ENCODE measurements around the gene PLCB4. TPM values are rescaled to one million over a fixed set of nuclear protein-coding genes. Genes with fewer than 3 reads are reported as not detected.

Gene PLCB4
- total RNA-seq, 2 experiments from 2014 or later = not detected

DNA sequence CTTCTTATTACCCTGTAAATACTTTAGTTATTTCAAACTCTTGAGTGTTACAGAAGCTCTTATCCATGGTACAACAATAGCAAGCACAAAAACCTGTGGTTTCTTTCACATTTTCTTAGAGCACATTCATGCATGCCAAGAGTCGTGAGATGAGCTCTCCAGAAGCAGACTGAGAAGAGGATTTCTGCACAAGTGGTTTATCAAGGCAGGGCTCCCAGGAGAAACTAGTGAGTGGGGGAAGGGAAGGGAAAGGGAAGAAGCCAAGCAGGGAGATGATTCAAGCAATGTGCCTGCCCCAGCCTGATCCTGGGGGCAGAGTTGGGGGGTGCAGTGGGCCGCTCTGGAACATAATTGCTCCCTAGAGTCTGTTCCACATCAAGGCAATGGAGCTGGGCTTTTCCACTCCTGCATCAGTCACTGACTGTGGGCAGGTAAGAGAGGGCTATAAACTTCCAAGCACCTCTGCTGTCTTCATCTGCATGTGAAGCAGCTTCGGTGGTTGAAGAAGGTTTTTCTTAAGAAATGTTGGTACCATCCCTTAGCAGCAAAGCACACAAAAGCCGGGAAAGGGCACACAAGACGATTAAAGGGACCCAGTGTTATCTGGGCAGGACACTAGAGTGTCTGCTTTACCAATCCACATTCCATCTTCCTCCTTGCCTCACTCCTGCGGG, 152.1 kb downstream of the PLCB4 start:
- Histone ChIP-seq H4K20me1 (ENCODE audit: insufficient read depth, low read length) (no peaks in the 10 kb centered on the region), H3K9me3 (ENCODE audit: low read length) (no peaks in the 10 kb centered on the region), H3K36me3 (ENCODE audit: insufficient read depth, low read length) (no peaks in the 10 kb centered on the region), H2AFZ (ENCODE audit: low read length) (no peak overlapping the region), H3K9me2 (ENCODE audit: insufficient read depth, low read length) (no peaks in the 10 kb centered on the region), H3K27ac (ENCODE audit: low read depth, low read length, poor library complexity, severe bottlenecking) (no peak overlapping the region), H3K4me3 (ENCODE audit: low read depth, low read length, poor library complexity, severe bottlenecking) (no peak overlapping the region), H3K4me2 (ENCODE audit: low read length) (no peak overlapping the region), H3K4me1 (ENCODE audit: insufficient read depth, low read length, poor library complexity, severe bottlenecking) (no peaks in the 10 kb centered on the region), H3K79me2 (ENCODE audit: insufficient read depth, low read depth, low read length) (no peaks in the 10 kb centered on the region)
- DNase-seq (ENCODE audit: low spot score) = no peak
- ChIA-PET POLR2A (interaction anchor here (0.9 kb wide), 1 partner anchor 90 kb away, joined by 3 read pairs; no protein-coding TSS in a partner anchor), CTCF (ENCODE audit: unreplicated experiment) (no interaction called here)
- no peak for TF ChIP-seq EZH2phosphoT487 (IDR thresholded peaks at IDR 0.05; ENCODE audit: borderline replicate concordance, low read depth, low read length)
- TF ChIP-seq, protein P1, sequence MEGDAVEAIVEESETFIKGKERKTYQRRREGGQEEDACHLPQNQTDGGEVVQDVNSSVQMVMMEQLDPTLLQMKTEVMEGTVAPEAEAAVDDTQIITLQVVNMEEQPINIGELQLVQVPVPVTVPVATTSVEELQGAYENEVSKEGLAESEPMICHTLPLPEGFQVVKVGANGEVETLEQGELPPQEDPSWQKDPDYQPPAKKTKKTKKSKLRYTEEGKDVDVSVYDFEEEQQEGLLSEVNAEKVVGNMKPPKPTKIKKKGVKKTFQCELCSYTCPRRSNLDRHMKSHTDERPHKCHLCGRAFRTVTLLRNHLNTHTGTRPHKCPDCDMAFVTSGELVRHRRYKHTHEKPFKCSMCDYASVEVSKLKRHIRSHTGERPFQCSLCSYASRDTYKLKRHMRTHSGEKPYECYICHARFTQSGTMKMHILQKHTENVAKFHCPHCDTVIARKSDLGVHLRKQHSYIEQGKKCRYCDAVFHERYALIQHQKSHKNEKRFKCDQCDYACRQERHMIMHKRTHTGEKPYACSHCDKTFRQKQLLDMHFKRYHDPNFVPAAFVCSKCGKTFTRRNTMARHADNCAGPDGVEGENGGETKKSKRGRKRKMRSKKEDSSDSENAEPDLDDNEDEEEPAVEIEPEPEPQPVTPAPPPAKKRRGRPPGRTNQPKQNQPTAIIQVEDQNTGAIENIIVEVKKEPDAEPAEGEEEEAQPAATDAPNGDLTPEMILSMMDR (conservative IDR thresholded peaks at IDR 0.05; ENCODE audit: low read length) = no peak
- no TSS peak for BruUV-seq (replicated peaks)
- intact Hi-C loops (cut with micrococcal nuclease; ENCODE audit: unreplicated experiment) = no loop called here

- DNase-seq (ENCODE audit: low spot score) = no peak
- Histone ChIP-seq H3K4me1 (ENCODE audit: insufficient read depth, low read length, poor library complexity, severe bottlenecking) (no peaks in the 10 kb centered on the region), H3K79me2 (ENCODE audit: insufficient read depth, low read depth, low read length) (no peaks in the 10 kb centered on the region), H4K20me1 (ENCODE audit: insufficient read depth, low read length) (no peaks in the 10 kb centered on the region), H3K36me3 (ENCODE audit: insufficient read depth, low read length) (no peaks in the 10 kb centered on the region), H3K9me2 (ENCODE audit: insufficient read depth, low read length) (no peaks in the 10 kb centered on the region), H3K4me3 (ENCODE audit: low read depth, low read length, poor library complexity, severe bottlenecking) (no peak overlapping the region), H3K9me3 (ENCODE audit: low read length) (no peaks in the 10 kb centered on the region), H2AFZ (ENCODE audit: low read length) (no peak overlapping the region), H3K27ac (ENCODE audit: low read depth, low read length, poor library complexity, severe bottlenecking) (no peak overlapping the region), H3K4me2 (ENCODE audit: low read length) (no peak overlapping the region)
- intact Hi-C loops (cut with micrococcal nuclease; ENCODE audit: unreplicated experiment) = no loop called here
- BruUV-seq (replicated peaks) = no TSS peak
- CTCF ChIA-PET (ENCODE audit: unreplicated experiment) = no interaction called here
- TF ChIP-seq EZH2phosphoT487 (IDR thresholded peaks at IDR 0.05; ENCODE audit: borderline replicate concordance, low read depth, low read length) = no peak
- TF ChIP-seq, protein P1 (conservative IDR thresholded peaks at IDR 0.05; ENCODE audit: low read length) = no peak
- POLR2A ChIA-PET = no interaction called here
These were observed 154.4 kb downstream of the PLCB4 start for GRCh38 chr20:9223296-9223695.

- no peaks in the 10 kb centered on the region for H3K36me3 ChIP-seq (ENCODE audit: insufficient read depth, low read length)
- no peaks in the 10 kb centered on the region for H3K9me3 ChIP-seq (ENCODE audit: low read length)
- no peaks in the 10 kb centered on the region for H3K79me2 ChIP-seq (ENCODE audit: insufficient read depth, low read depth, low read length)
- no peak overlapping the region for H3K4me2 ChIP-seq (ENCODE audit: low read length)
- ChIA-PET CTCF (ENCODE audit: unreplicated experiment) (no interaction called here), POLR2A (interaction anchor here (0.9 kb wide), 1 partner anchor 127 kb away, joined by 3 read pairs; no protein-coding TSS in a partner anchor)
- H3K4me1 ChIP-seq (ENCODE audit: insufficient read depth, low read length, poor library complexity, severe bottlenecking) = no peaks in the 10 kb centered on the region
- H4K20me1 ChIP-seq (ENCODE audit: insufficient read depth, low read length) = no peaks in the 10 kb centered on the region
- no peak overlapping the region for H3K4me3 ChIP-seq (ENCODE audit: low read depth, low read length, poor library complexity, severe bottlenecking)
- H3K9me2 ChIP-seq (ENCODE audit: insufficient read depth, low read length) = no peaks in the 10 kb centered on the region
- BruUV-seq (replicated peaks) = no TSS peak
- intact Hi-C loops (cut with micrococcal nuclease; ENCODE audit: unreplicated experiment) = no loop called here
- H2AFZ ChIP-seq (ENCODE audit: low read length) = no peak overlapping the region
- H3K27ac ChIP-seq (ENCODE audit: low read depth, low read length, poor library complexity, severe bottlenecking) = no peak overlapping the region
- TF ChIP-seq, protein P1 (conservative IDR thresholded peaks at IDR 0.05; ENCODE audit: low read length) = no peak
- TF ChIP-seq EZH2phosphoT487 (IDR thresholded peaks at IDR 0.05; ENCODE audit: borderline replicate concordance, low read depth, low read length) = no peak
- no peak for DNase-seq (ENCODE audit: low spot score)
These were observed 157.0 kb downstream of the PLCB4 start for GRCh38 chr20:9225879-9226278.

All from OCI-LY7 (cell line).